HG02885 (cell line): ENCODE results near the gene SECTM1.

Experiments
- ATAC-seq: cut with Tn5 transposase; IDR thresholded peaks from one replicate; pipeline ENCODE4 v1.9.1; 2021; ENCODE audit warnings: mild to moderate bottlenecking; ENCODE audit not compliant: unreplicated experiment, poor library complexity

Gene SECTM1

DNA sequence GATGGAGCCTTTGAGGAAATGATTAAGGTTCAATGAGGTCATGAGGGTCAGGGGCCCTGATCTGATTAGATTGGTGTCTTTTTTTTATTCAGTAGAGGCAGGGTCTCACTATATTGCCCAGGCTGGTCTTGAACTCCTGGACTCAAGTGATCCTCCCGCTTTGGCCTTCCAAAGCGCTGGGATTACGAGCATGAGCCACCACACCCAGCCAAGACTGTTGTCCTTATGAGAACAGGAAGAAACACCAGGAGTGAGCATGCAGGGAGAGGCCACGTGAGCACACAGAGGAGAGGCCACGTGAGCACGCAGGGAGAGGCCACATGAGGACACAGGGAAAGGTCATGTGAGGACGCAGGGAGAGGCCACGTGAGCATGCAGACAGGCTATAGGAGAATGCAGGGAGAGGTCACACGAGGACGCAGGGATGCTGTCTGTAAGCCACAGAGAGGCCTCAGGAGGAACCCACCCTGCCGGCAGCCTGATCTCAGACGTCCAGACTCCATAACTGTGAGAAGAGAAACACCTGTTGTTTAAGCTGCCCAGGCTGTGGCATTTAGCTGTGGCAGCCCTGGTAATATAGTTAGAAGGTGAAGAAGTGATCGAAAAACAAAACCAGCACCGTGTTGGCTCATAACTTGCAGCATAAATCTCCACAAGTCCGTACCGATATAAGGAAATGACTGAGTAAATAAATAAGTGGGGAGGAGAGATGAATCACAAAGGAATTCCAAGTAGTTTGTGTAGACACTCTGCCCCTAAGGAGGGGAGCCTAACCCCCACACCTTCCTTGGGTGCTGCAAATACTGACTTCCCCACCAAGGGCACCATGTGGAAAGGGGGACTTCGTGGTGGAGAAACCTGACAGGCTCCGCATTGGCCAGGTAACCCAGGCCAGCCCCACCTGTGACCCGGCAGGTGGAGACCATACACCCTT, 45.4 kb downstream of the SECTM1 start:
- ATAC-seq, result no peak

DNA sequence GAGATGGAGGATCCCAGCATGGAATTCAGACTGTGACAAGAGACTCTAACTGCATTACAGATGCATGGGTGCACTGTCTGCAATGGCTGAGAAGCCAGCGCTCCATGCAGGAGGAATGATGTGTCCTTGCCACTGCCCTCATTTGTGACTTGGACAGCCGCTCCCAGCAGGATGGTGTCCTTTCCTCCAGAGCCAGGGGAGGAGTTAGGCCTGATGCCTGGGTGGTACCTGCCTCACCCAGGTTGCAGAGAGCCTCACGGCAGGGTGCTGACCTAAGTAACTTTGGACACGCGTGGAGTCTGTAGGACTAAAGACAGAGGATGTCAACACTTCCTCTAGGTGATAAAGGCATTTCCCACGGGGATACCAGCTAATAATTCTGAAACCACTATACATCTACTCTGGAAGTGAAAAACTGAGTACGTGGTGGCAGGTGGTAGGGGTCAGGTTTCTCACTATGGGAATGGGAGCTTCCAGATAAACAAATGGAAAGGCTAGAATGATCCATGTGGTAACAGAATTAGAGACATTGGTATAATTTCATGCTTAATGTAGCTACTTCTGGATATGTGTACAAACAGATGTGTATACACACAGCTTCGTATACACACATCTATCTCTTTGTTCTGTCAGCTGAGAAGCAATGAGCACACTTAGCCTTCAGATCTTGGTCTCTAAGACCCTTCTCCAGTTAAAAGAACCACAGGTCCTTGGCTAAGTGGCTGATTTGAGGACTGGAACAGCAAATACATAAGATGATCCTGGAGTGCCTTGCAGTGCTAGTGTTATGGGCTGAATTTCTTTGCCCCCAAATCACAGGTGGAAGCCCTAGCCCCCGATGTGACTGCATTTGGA, 46.3 kb downstream of the SECTM1 start:
- ATAC-seq, result no peak

GRCh38 chr17:82285141-82285540, 48.4 kb downstream of the SECTM1 start:
- no peak for ATAC-seq

DNA sequence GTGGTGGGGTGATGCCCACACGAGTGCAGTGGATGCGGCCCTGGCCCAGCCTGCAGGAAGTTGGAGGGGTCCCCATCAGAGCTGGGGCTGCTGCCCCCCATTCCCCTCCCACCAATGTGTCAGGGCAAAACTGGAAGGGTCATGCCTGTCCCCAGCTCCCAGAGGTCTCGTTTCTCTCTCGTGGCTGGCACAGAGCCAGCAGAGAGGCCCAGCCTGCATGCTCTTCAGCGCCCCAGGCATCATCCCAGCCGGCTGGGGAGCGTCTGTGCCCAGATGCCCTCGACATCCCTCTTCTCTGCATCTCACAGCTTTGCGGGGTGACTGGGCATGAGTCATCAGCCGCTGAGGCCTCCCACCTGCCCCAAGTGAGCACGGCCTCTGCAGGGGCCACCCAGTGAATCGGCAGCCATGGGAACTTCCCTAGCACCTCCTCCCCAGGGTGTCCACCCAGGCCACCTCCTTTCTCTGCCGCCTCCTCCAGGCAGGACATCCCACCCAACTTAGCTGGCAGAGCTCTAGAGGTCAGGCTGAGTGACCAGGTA, 50.3 kb downstream of the SECTM1 start:
- no peak for ATAC-seq

DNA sequence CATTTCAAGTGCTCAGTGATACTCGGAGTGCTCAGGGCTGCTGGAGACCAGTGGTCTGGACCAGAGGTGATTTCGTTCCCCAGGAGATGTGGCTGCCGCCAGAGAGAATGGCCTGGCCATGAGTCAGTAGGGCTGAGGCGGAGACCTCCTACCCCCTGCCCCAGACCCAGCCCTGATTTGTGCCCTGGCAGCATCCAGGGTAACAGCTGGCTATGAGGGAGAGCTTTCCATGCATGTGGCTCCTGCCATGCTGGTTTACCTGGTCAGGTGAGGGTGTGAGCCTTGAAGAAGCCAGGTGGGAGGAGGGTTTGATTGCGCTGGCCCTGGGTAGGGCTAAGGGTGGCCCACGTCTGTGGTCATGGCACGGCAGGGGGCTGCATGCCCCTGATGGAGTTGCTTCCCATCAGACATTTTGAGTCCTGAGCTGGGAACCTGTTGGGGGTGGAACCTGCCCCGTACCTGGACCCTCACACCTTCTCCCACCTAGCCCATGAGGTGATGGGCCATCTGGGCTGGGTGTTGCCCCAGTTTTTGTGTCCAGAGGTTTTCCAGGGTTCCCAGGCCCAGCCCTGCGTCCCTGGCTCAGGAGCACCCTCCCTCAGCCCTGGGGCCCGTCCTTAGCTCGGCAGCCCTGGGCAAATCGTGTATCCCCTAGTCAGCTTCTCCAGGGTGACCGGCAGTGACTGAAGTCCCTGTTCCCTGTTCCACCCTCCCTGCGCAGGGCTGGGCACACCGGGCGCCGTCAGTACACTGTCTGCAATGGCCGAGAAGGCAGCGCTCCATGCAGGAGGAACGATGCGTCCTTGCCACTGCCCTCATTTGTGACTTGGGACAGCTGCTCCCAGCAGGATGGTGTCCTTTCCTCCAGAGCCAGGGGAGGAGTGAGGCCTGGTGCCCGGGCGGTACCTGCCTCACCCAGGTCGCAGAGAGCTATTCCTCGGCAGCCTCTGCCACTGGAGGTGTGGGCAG, 51.0 kb downstream of the SECTM1 start:
- ATAC-seq, result no peak

- no peak for ATAC-seq
Measured at GRCh38 chr17:82281502-82282238, 51.9 kb downstream of the SECTM1 start.

- no peak for ATAC-seq
Measured at GRCh38 chr17:82281076-82281475, 52.5 kb downstream of the SECTM1 start.

- ATAC-seq, result no peak
Measured at GRCh38 chr17:82280537-82280936, 53.0 kb downstream of the SECTM1 start.

DNA sequence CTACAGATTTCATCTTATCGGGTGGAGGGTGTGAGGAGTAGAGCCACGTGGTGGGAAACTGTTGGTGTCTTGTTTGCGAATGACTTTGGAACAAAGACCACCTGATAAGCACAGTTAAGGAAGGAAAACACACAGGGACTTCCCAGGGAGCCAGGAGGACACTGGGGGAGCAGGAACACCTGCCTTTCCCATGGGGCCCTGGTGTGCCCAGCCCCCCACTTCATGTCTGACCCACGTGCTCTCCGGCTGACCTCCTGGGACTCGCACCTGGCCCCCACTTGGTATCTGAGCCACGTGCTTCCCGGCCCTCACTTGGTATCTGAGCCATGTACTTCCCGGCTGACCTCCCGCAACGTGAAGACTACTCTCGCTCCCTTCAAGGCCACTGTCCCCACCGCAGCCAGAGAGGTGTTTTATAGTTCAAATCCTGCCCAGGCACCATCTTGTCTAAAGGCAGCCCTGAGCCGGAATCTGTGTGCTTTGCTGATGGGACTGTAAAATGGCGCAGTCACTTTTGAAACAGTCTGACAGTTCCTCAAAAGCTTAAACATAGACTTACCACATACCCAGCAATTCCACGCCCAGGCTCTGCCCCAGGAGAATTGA, 54.7 kb downstream of the SECTM1 start:
- ATAC-seq, result no peak

- ATAC-seq, result no peak
Measured at GRCh38 chr17:82278308-82278707, 55.3 kb downstream of the SECTM1 start.

GRCh38 chr17:82277851-82278250, 55.7 kb downstream of the SECTM1 start:
- no peak for ATAC-seq

DNA sequence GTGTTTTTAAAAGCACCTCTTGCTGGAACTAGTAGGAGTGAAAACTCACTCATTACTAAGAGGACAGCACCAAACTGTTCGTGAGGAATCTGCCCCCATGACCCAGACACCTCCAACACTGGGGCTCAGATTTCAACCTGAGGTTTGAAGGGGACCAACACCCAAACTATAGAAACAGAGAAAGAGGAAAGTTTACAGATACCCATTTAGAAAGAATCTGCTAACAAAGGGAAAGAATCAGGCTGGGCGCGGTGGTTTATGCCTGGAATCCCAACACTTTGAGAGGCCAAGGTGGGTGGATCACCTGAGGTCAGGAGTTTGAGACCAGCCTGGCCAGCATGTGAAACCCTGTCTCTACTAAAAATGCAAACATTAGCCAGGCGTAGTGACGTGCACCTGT, 56.6 kb downstream of the SECTM1 start:
- no peak for ATAC-seq

DNA sequence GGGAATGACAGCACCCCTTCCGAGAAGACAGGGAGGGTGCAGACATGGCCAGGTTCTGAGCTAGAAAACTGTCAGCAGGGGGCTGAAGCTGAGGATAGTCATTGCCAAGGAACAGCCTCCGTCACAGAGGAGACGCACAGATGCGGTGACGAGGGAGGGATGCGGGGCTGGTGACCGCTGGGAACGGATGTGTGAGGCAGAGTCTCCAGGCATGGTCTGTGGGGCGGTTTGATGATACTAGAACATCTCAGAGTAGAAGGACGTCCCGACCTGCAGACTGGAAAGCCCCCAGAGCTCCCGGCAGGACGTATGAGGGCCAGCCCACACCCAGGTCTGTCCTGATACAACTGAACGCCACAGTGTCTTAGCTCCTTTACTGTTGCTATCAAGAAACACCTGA, 58.2 kb downstream of the SECTM1 start:
- no peak for ATAC-seq

DNA sequence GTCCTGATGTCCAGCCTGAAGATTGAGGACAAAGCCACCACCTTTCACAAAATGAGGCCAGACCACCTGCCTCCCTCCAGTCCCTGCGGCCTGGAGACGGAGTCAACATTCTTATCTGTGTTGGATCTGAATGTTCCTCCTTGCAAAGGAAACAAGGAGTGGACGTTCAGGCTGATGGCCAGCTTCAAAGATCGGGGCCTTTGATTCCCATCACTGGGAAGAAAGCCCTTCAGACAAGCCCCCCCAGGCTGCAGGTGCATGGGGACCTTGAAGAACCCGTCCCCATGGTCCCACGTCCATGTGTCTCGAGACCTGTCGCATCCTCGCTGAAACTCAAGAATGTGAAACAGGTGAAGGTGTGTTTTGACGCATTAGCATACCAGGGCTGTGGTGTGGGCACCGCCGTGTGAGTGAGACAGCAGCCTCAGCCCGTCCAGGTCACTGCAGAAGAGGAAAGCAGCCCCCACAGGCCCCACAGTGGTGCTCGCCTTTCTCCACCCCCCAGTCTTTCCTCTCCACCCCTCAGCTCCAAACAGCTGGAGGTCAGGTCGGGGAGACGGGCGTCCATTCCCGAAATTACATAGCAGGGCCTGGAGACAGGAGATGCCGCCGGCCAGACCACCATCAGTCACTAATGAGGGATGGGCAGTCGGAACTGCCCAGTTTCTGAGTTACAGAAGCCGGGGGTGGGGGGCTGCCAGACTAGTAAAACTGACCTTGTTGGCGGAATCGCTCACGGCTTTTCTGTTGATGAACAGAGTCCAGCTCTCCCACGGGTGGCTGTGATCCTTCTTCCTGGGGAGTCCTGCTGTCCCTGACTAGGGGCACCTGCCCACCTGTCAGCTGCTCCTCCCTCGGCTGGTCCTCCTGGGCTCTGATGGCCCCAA, 59.2 kb downstream of the SECTM1 start:
- ATAC-seq, result no peak

GRCh38 chr17:82273327-82274133, 60.0 kb downstream of the SECTM1 start, which contains the start of gene CSNK1D:
Gene CSNK1D, minus strand, starts transcription at chr17:82273700. Its CDS starts 319 bp downstream, at chr17:82273381.
- ATAC-seq, result peak; percentile 78

GRCh38 chr17:82272495-82273326, 60.9 kb downstream of the SECTM1 start:
- ATAC-seq, result peak; percentile 1
